ENCODE measurements around the gene HARS2.

DNA sequence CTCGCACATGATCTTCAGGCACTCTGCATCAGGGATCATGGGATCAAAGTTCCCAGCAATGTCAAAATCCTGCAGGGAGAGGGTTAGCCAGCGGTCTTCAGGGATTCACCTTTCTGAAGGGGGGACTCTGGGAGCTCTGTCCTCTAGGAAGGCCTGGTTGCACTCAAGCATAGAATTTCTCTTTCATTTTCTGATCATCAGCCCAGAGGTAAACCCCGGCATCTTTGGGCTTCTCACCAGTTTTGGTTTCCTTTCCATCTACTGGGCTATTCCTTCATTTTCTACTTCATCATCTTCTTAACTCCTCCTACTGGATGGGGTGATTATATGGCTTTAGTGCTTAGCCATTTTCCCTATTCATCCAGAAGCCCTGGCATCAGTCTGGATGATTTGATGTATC is 13.3 kb upstream of the HARS2 start:
- TF ChIP-seq, protein P1, sequence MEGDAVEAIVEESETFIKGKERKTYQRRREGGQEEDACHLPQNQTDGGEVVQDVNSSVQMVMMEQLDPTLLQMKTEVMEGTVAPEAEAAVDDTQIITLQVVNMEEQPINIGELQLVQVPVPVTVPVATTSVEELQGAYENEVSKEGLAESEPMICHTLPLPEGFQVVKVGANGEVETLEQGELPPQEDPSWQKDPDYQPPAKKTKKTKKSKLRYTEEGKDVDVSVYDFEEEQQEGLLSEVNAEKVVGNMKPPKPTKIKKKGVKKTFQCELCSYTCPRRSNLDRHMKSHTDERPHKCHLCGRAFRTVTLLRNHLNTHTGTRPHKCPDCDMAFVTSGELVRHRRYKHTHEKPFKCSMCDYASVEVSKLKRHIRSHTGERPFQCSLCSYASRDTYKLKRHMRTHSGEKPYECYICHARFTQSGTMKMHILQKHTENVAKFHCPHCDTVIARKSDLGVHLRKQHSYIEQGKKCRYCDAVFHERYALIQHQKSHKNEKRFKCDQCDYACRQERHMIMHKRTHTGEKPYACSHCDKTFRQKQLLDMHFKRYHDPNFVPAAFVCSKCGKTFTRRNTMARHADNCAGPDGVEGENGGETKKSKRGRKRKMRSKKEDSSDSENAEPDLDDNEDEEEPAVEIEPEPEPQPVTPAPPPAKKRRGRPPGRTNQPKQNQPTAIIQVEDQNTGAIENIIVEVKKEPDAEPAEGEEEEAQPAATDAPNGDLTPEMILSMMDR (IDR thresholded peaks at IDR 0.05 in 4 of 5, conservative IDR thresholded peaks at IDR 0.05 in 1 of 5): no peak
- TF ChIP-seq POLR2A (IDR thresholded peaks at IDR 0.05): no peak
